Loucy (cell line): ENCODE results near the gene COPE.

Experiments used
- H2AFZ ChIP-seq: fragments of 200-600 bp; sonication (generic); 2 replicates; pipeline ENCODE4 v1.6.0; 2016; ENCODE audit warnings: antibody characterized with exemption, mild to moderate bottlenecking, low read length, moderate library complexity
- H3F3A ChIP-seq: fragments of 200-600 bp; 2 replicates; pipeline ENCODE4 v1.6.0; 2016; ENCODE audit warnings: antibody characterized with exemption, low read depth, mild to moderate bottlenecking
- H3K27me3 ChIP-seq: fragments of 200-600 bp; sonication (generic); 2 replicates; pipeline ENCODE4 v1.6.1; 2014; ENCODE audit warnings: low read length, mild to moderate bottlenecking; ENCODE audit not compliant: insufficient read depth, poor library complexity, severe bottlenecking
- H3K36me3 ChIP-seq: fragments of 200-600 bp; sonication (generic); 2 replicates; pipeline ENCODE4 v1.6.1; 2016; ENCODE audit warnings: low read length; ENCODE audit not compliant: insufficient read depth
- H3K4me1 ChIP-seq: fragments of 200-600 bp; sonication (generic); 2 replicates; pipeline ENCODE4 v1.5.1; 2014; ENCODE audit warnings: low read length, mild to moderate bottlenecking; ENCODE audit not compliant: insufficient read depth, poor library complexity, severe bottlenecking
- H3K4me2 ChIP-seq: fragments of 200-600 bp; sonication (generic); 2 replicates; pipeline ENCODE4 v1.6.0; 2014; ENCODE audit warnings: antibody characterized with exemption, low read length, low read depth, mild to moderate bottlenecking; ENCODE audit not compliant: poor library complexity, severe bottlenecking
- H3K4me3 ChIP-seq: fragments of 200-600 bp; sonication (generic); 2 replicates; pipeline ENCODE4 v1.5.1; 2014; ENCODE audit warnings: low read length, mild to moderate bottlenecking, mixed read lengths; ENCODE audit not compliant: poor library complexity, severe bottlenecking
- H3K79me2 ChIP-seq: fragments of 200-600 bp; sonication (generic); 2 replicates; pipeline ENCODE4 v1.6.1; 2014; ENCODE audit warnings: low read length; ENCODE audit not compliant: insufficient read depth
- H3K9ac ChIP-seq: fragments of 200-600 bp; sonication (generic); 2 replicates; pipeline ENCODE4 v1.6.0; 2014; ENCODE audit warnings: mild to moderate bottlenecking, low read depth, low read length, moderate library complexity; ENCODE audit not compliant: poor library complexity, severe bottlenecking
- H3K9me2 ChIP-seq: fragments of 200-600 bp; sonication (generic); replicated peaks from 2 replicates; pipeline ENCODE4 v1.6.1; 2016; ENCODE audit warnings: low read depth, low read length, mixed read lengths
- H3K9me3 ChIP-seq: fragments of 200-600 bp; sonication (generic); 2 replicates; pipeline ENCODE4 v1.6.1; 2014; ENCODE audit warnings: mild to moderate bottlenecking, antibody characterized with exemption, low read length, low read depth; ENCODE audit not compliant: insufficient read depth
- H4K20me1 ChIP-seq: fragments of 200-600 bp; sonication (generic); 2 replicates; pipeline ENCODE4 v1.6.0; 2014; ENCODE audit warnings: antibody characterized with exemption, low read length, mild to moderate bottlenecking; ENCODE audit not compliant: insufficient read depth, poor library complexity, severe bottlenecking
- CTCF ChIP-seq: fragments of 200-600 bp; sonication (generic); conservative IDR thresholded peaks from 2 replicates; pipeline ENCODE4 v1.5.1; 2014; ENCODE audit warnings: mild to moderate bottlenecking, antibody characterized with exemption, low read length
- EZH2phosphoT487 ChIP-seq: fragments of 200-600 bp; IDR thresholded peaks from 2 replicates; pipeline ENCODE4 v1.6.1; 2018; ENCODE audit warnings: antibody characterized with exemption, mild to moderate bottlenecking, moderate library complexity, borderline replicate concordance

COPE gene

GRCh38 chr19:18919086-18919899, at the start of gene COPE, which contains the start of gene DDX49:
Gene COPE, minus strand, starts transcription at chr19:18919387. Its CDS starts 39 bp downstream, at chr19:18919348.
Gene DDX49, plus strand, starts transcription at chr19:18919715. Its CDS starts 27 bp downstream, at chr19:18919742.
- H3K9ac ChIP-seq, result peak within 1 kb of the TSS; percentile 80
- no peaks in the 10 kb centered on the region for H3K9me2 ChIP-seq
- peak within 1 kb of the TSS; percentile 75 for H2AFZ ChIP-seq
- no peaks in the 10 kb centered on the region for H3F3A ChIP-seq
- peak within 1 kb of the TSS; percentile 91 for H3K4me2 ChIP-seq
- peaks cover 20% of the 10 kb centered on the region; the same call in 1 of the 2 replicates for H3K36me3 ChIP-seq
- peaks cover 20% of the 10 kb centered on the region for H4K20me1 ChIP-seq
- no peaks in the 10 kb centered on the region for H3K9me3 ChIP-seq
- H3K4me1 ChIP-seq, result peaks cover 3% of the 10 kb centered on the region
- peak within 1 kb of the TSS; percentile 97 for H3K4me3 ChIP-seq
- TF ChIP-seq CTCF, result no peak
- no peaks in the 10 kb centered on the region for H3K27me3 ChIP-seq
- H3K79me2 ChIP-seq, result peaks cover 68% of the 10 kb centered on the region

GRCh38 chr19:18967358-18968146, 48.4 kb upstream of the COPE start:
- TF ChIP-seq CTCF (no peak), EZH2phosphoT487 (no peak)
- Histone ChIP-seq H3K4me2 (no peak overlapping the region), H3K27me3 (no peaks in the 10 kb centered on the region), H3K4me1 (peaks cover 3% of the 10 kb centered on the region), H3K36me3 (no peaks in the 10 kb centered on the region), H3K9me3 (no peaks in the 10 kb centered on the region), H3F3A (no peaks in the 10 kb centered on the region), H2AFZ (peak overlapping the region; percentile 59; the same call in 1 of the 2 replicates), H4K20me1 (no peaks in the 10 kb centered on the region), H3K79me2 (no peaks in the 10 kb centered on the region), H3K9ac (no peak overlapping the region), H3K9me2 (no peaks in the 10 kb centered on the region), H3K4me3 (no peak overlapping the region)

GRCh38 chr19:18966307-18966706, 47.1 kb upstream of the COPE start:
- H3K9ac ChIP-seq, result no peak overlapping the region
- H3K79me2 ChIP-seq, result no peaks in the 10 kb centered on the region
- H2AFZ ChIP-seq, result peak overlapping the region; percentile 80; the same call in 1 of the 2 replicates
- no peaks in the 10 kb centered on the region for H3K9me3 ChIP-seq
- no peaks in the 10 kb centered on the region for H3F3A ChIP-seq
- H3K27me3 ChIP-seq, result no peaks in the 10 kb centered on the region
- H3K4me1 ChIP-seq, result peaks cover 3% of the 10 kb centered on the region
- TF ChIP-seq CTCF (no peak), EZH2phosphoT487 (no peak)
- no peak overlapping the region for H3K4me2 ChIP-seq
- H3K4me3 ChIP-seq, result no peak overlapping the region
- H4K20me1 ChIP-seq, result no peaks in the 10 kb centered on the region
- no peaks in the 10 kb centered on the region for H3K9me2 ChIP-seq
- no peaks in the 10 kb centered on the region for H3K36me3 ChIP-seq
